ENCODE measurements around the gene LCP1. TPM values are rescaled to one million over a fixed set of nuclear protein-coding genes. Genes with fewer than 3 reads are reported as not detected.

LCP1 gene
- total RNA-seq, 1 donor from 2014 or later: 758 TPM

DNA sequence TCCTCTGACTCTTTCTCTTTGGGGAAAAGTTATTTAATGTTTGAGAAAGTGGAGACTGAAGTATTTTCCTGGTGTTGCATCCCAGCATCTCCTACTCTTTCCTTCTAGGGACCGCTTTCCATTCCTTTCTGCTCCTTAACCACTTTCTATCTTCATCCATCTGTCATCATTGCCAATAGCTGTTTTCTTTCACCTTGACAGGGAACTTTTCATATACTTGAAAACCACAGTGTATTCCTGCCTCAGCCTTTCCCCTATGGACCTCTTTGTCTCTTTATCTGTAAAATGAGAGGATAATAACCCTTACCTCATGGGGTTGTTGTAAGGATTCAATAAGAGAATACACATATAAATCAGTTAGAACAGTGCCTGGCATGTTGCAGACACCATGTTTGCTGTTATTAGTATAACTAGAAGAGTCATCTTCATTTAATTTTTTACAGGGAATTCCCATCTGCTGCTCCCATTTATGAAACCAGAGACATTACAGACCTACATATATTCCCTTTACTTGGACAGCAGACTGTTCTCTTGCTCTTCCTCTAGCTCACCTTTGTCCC, 31.8 kb downstream of the LCP1 start:
- Mint-ChIP-seq H3K36me3 (ENCODE audit: low read depth) (peaks cover 67% of the 10 kb centered on the region), H3K27ac (peak overlapping the region; percentile 83), H3K4me1 (ENCODE audit: low read depth) (peaks cover 46% of the 10 kb centered on the region), H3K4me3 (no peak overlapping the region), H3K27me3 (ENCODE audit: insufficient read depth) (no peaks in the 10 kb centered on the region), H3K9me3 (no peaks in the 10 kb centered on the region)
- intact Hi-C loops (cut with micrococcal nuclease): loop anchor here (1.0 kb wide), 1 partner anchor 9 kb away; no protein-coding TSS in a partner anchor
- DNase-seq (ENCODE audit: low spot score): no peak

DNA sequence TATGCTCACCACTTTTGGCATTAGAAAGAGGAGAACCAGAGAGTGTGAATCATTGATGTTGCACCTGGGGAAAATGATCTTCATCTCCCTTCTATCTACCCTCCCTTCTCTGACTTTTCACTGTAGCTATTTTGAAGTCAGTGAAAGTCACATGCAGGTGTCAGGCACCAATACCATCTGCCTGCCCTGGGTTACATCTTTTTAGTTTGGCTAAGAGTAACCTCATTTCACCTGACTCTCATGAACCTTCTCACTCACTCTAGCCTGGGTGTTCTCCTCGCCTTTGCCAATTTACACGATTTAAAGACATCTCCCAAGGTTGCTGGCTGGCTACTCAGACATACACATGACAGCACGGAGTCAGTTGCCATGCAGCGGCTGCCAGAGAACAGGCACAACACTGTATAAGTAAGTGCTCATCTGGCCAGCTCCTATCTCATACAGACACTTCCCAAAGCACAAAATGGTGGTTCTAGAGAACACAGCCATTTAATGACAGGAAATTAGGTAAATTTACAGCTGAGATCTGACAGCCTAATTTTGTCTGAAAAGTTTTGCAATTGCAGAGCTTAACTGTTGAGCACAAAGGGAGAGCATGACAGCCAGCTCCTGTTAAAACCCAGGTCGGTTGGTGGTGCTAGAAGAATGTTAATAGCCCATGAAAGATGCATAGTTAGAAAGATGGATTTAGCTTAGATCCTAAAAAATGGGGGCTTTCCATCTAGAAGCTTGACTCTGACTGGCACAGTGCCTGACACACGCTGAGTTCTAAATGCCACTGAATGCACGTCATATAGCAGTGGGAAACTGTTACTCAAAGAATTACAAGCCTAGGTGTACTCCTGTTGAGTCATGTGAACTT, 32.5 kb downstream of the LCP1 start:
- no peak for DNase-seq (ENCODE audit: low spot score)
- Mint-ChIP-seq H3K36me3 (ENCODE audit: low read depth) (peaks cover 69% of the 10 kb centered on the region), H3K27me3 (ENCODE audit: insufficient read depth) (no peaks in the 10 kb centered on the region), H3K4me3 (no peak overlapping the region), H3K4me1 (ENCODE audit: low read depth) (peaks cover 45% of the 10 kb centered on the region), H3K9me3 (no peaks in the 10 kb centered on the region), H3K27ac (peak overlapping the region; percentile 83)
- intact Hi-C loops (cut with micrococcal nuclease): loop anchor here (1.0 to 2.0 kb wide), 2 partner anchors 10 to 15 kb away; no protein-coding TSS in a partner anchor

- intact Hi-C loops (cut with micrococcal nuclease): no loop called here
- no peak overlapping the region for H3K4me3 Mint-ChIP-seq
- no peak for DNase-seq (ENCODE audit: low spot score)
- H3K36me3 Mint-ChIP-seq (ENCODE audit: low read depth): peaks cover 62% of the 10 kb centered on the region
- peaks cover 26% of the 10 kb centered on the region for H3K4me1 Mint-ChIP-seq (ENCODE audit: low read depth)
- no peak overlapping the region for H3K27ac Mint-ChIP-seq
- H3K9me3 Mint-ChIP-seq: no peaks in the 10 kb centered on the region
- no peaks in the 10 kb centered on the region for H3K27me3 Mint-ChIP-seq (ENCODE audit: insufficient read depth)
These were observed 35.1 kb downstream of the LCP1 start for GRCh38 chr13:46146898-46147297.

DNA sequence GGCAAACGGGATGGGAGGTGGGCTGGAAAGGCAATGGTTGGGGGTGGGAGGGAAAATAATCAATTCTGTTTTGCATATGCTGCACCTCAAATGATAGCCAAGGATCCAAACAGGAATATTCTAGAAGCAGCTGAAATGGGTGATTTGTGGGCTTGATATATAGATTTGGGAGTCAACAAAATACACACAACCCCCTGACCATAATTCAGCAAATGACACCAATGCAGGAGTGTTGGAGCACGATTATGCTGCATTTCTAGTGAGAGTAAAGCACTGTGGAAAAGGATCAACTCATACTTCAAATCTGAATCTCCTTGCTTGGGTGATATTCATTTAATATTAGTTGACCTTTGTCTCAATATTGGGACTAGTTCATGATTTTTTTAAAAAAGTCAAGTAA, 36.0 kb downstream of the LCP1 start:
- peaks cover 63% of the 10 kb centered on the region for H3K36me3 Mint-ChIP-seq (ENCODE audit: low read depth)
- peaks cover 25% of the 10 kb centered on the region for H3K4me1 Mint-ChIP-seq (ENCODE audit: low read depth)
- H3K4me3 Mint-ChIP-seq: no peak overlapping the region
- H3K9me3 Mint-ChIP-seq: no peaks in the 10 kb centered on the region
- no peaks in the 10 kb centered on the region for H3K27me3 Mint-ChIP-seq (ENCODE audit: insufficient read depth)
- intact Hi-C loops (cut with micrococcal nuclease): no loop called here
- H3K27ac Mint-ChIP-seq: no peak overlapping the region
- DNase-seq (ENCODE audit: low spot score): no peak

DNA sequence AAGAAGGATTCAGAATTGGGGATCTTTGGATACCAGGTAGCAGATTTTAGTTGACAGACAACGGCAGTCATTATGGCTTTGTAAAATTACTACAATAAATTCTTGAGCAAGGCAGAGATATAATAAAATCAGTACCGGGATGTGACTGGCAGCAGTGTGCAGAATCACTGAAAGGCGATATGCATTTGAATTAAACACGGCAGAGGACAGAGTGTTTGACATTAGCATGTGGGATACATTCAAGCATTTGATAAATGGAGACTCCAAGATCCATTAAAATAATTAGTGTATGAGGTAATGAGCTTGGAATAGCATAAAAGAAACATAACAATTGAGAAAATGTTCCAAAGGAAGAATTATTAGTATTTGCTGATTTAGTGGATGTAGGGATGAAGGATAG, 36.8 kb downstream of the LCP1 start:
- Mint-ChIP-seq H3K36me3 (ENCODE audit: low read depth) (peaks cover 63% of the 10 kb centered on the region), H3K4me3 (no peak overlapping the region), H3K9me3 (no peaks in the 10 kb centered on the region), H3K27ac (peak overlapping the region; percentile 49), H3K27me3 (ENCODE audit: insufficient read depth) (no peaks in the 10 kb centered on the region), H3K4me1 (ENCODE audit: low read depth) (peaks cover 22% of the 10 kb centered on the region)
- intact Hi-C loops (cut with micrococcal nuclease): no loop called here
- no peak for DNase-seq (ENCODE audit: low spot score)

DNA sequence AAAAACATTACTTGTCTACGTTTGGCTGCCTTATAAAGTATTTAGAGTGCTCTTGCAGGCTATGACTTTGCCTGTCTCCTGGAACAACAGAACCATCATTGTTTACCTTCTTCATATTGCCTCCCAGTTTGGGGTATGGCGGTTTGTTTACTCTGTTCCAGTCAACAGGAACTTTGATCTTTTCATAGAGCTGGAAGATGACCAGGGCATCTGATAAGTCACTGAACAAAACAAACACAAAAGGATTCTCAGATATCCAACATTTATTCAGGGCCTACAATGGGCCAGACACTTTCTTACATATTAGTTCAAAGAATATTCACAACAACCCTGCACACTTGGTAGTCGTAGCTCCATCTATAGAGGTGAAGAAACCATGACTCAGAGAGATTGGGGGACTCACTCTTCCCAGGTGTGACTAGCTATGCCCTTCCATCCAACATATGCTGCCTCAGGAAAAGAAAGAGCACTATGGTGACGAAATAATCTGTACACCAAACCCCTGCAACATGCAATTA, 38.7 kb downstream of the LCP1 start:
- no peak for DNase-seq (ENCODE audit: low spot score)
- intact Hi-C loops (cut with micrococcal nuclease): no loop called here
- H3K36me3 Mint-ChIP-seq (ENCODE audit: low read depth): peaks cover 63% of the 10 kb centered on the region
- no peaks in the 10 kb centered on the region for H3K27me3 Mint-ChIP-seq (ENCODE audit: insufficient read depth)
- H3K27ac Mint-ChIP-seq: no peak overlapping the region
- no peak overlapping the region for H3K4me3 Mint-ChIP-seq
- H3K9me3 Mint-ChIP-seq: no peaks in the 10 kb centered on the region
- H3K4me1 Mint-ChIP-seq (ENCODE audit: low read depth): peaks cover 12% of the 10 kb centered on the region

DNA sequence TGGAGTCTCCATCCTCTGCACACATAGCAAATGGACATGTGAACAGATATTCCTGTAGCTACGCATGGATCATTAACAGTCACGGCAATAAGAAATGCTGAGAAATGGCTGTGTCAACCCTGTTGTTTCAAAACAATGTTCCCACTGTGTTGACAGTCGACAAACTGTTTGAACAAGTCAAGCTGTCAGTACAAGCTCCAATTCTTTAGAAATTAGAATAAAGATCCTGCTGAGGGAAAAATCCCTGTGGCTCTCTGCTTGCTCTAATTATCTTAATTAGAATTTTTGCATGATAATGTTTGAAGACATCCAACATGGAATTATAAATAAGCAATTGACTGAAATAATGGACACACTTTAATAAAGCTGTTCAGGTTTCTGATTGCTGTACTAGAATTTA, 39.2 kb downstream of the LCP1 start:
- intact Hi-C loops (cut with micrococcal nuclease): no loop called here
- no peak overlapping the region for H3K27ac Mint-ChIP-seq
- H3K4me1 Mint-ChIP-seq (ENCODE audit: low read depth): peaks cover 15% of the 10 kb centered on the region
- DNase-seq (ENCODE audit: low spot score): no peak
- H3K9me3 Mint-ChIP-seq: no peaks in the 10 kb centered on the region
- peaks cover 67% of the 10 kb centered on the region for H3K36me3 Mint-ChIP-seq (ENCODE audit: low read depth)
- no peak overlapping the region for H3K4me3 Mint-ChIP-seq
- no peaks in the 10 kb centered on the region for H3K27me3 Mint-ChIP-seq (ENCODE audit: insufficient read depth)

GRCh38 chr13:46140044-46140443, 41.9 kb downstream of the LCP1 start:
- Mint-ChIP-seq H3K9me3 (no peaks in the 10 kb centered on the region), H3K4me3 (no peak overlapping the region), H3K27me3 (ENCODE audit: insufficient read depth) (no peaks in the 10 kb centered on the region), H3K27ac (peak overlapping the region; percentile 35), H3K4me1 (ENCODE audit: low read depth) (peaks cover 23% of the 10 kb centered on the region), H3K36me3 (ENCODE audit: low read depth) (peaks cover 71% of the 10 kb centered on the region)
- DNase-seq (ENCODE audit: low spot score): no peak
- intact Hi-C loops (cut with micrococcal nuclease): loop anchor here (2.0 kb wide), 1 partner anchor 19 kb away; no protein-coding TSS in a partner anchor

DNA sequence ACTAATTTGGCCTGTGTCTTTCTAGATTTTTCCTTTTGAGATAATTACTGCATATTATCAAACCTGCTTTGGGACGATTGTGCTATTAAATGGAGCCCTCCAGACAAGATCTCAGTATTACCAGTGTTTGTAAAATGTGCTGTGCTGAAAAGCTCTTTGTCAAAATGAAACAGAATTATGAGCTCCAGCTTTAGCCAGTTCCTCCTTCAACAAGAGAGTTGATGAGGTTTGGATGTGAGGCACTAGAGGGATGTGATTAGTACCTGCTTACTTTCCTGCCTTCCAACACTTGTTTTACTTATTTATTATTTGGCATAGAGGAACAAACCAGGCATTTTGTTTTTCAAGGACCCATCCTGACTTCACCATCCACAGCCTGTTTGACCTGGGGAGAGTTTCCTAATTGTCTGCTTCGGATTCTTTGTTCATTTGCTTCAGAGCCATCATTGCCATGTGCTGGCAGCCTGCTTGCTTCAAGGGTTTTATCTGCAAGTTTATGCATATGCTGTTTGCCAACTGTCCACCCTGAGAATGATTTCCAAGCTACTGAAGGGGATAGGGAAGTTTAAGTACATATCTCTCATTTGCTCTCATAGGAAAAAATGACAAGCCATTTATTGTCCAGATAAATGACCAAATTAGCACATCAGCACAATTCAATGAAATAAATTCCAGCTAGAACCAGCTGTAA, 44.2 kb downstream of the LCP1 start:
- H3K27me3 Mint-ChIP-seq (ENCODE audit: insufficient read depth): no peaks in the 10 kb centered on the region
- no peak overlapping the region for H3K4me3 Mint-ChIP-seq
- H3K9me3 Mint-ChIP-seq: no peaks in the 10 kb centered on the region
- peak overlapping the region; percentile 34 for H3K27ac Mint-ChIP-seq
- H3K4me1 Mint-ChIP-seq (ENCODE audit: low read depth): peaks cover 19% of the 10 kb centered on the region
- no peak for DNase-seq (ENCODE audit: low spot score)
- peaks cover 73% of the 10 kb centered on the region for H3K36me3 Mint-ChIP-seq (ENCODE audit: low read depth)
- intact Hi-C loops (cut with micrococcal nuclease): no loop called here

DNA sequence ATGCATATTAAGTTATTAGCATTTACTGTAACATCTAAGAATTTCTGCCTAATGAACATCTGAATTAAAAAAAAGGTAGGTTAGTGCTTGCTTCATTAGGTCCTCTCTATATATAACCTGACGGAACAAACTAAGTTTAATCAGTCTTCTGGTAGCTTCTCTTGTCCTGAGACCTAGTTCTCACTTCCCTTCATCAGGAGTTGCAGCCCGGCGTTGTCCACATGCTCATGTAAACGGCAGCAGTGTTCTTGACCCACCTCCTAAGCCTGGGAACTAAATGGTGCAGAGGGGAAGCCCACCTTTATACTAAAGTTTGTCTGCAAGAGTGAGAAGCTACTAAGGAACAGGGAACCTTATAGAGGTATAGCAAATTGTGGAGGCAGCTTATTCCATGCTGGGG, 45.3 kb downstream of the LCP1 start:
- H3K36me3 Mint-ChIP-seq (ENCODE audit: low read depth): peaks cover 73% of the 10 kb centered on the region
- no peak overlapping the region for H3K27ac Mint-ChIP-seq
- H3K9me3 Mint-ChIP-seq: no peaks in the 10 kb centered on the region
- no peak for DNase-seq (ENCODE audit: low spot score)
- H3K27me3 Mint-ChIP-seq (ENCODE audit: insufficient read depth): no peaks in the 10 kb centered on the region
- no peak overlapping the region for H3K4me3 Mint-ChIP-seq
- intact Hi-C loops (cut with micrococcal nuclease): no loop called here
- peaks cover 29% of the 10 kb centered on the region for H3K4me1 Mint-ChIP-seq (ENCODE audit: low read depth)

DNA sequence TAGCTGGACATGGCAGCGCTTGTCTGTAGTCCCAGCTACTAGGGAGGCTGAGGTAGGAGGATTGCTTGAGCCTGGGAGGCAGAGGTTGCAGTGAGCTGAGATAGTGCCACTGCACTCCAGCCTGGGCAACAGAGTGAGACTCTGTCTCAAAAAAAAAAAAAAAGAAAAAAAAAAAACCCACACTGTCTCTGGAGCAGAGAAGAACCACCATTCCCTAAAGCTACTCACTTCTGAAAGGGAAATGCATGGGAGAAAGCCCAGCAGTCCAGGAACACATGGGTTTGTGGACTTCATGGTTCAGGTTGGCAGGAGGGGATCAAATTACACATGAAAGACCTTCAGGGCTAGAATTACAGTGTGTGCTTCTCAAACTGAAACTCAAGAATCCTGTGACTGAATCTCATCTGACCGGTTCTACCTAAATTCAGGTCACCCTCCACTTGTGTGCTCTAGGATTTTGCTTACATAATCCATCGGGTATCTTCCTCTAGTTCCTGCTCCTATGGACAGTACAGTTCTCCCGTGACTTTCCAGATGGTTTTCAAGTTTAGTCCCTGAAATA, 46.9 kb downstream of the LCP1 start:
- H3K4me3 Mint-ChIP-seq: no peak overlapping the region

DNA sequence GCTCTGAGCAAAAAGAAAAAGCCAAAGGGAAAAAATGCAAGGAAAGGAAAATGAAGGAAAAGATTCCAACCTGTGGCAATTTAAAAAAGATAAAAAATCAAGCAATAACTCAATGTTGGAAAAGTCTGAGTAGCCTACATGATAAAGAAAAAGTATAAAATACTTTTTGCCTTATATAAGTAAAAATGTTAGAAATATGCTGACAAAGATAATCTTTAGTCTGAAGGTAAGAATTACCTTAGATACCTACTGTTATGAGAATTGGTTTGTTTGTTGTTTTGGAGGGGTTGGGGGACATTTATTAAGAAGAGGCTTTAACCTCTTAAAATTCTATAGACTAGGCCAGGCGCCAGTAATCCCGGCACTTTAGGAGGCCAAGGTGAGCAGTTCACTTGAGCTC, 47.5 kb downstream of the LCP1 start:
- H3K27me3 Mint-ChIP-seq (ENCODE audit: insufficient read depth): no peaks in the 10 kb centered on the region
- peaks cover 74% of the 10 kb centered on the region for H3K36me3 Mint-ChIP-seq (ENCODE audit: low read depth)
- intact Hi-C loops (cut with micrococcal nuclease): loop anchor here (2.0 kb wide), 1 partner anchor 14 kb away; no protein-coding TSS in a partner anchor
- DNase-seq (ENCODE audit: low spot score): no peak
- no peak overlapping the region for H3K4me3 Mint-ChIP-seq
- no peaks in the 10 kb centered on the region for H3K9me3 Mint-ChIP-seq
- H3K4me1 Mint-ChIP-seq (ENCODE audit: low read depth): peaks cover 23% of the 10 kb centered on the region
- H3K27ac Mint-ChIP-seq: peak overlapping the region; percentile 55

More for the DNA sequence above, 46.9 kb downstream of the LCP1 start:
- H3K27ac Mint-ChIP-seq: peak overlapping the region; percentile 73
- H3K36me3 Mint-ChIP-seq (ENCODE audit: low read depth): peaks cover 74% of the 10 kb centered on the region
- H3K27me3 Mint-ChIP-seq (ENCODE audit: insufficient read depth): no peaks in the 10 kb centered on the region
- peaks cover 23% of the 10 kb centered on the region for H3K4me1 Mint-ChIP-seq (ENCODE audit: low read depth)
- intact Hi-C loops (cut with micrococcal nuclease): loop anchor here (2.0 kb wide), 1 partner anchor 14 kb away; no protein-coding TSS in a partner anchor
- no peak for DNase-seq (ENCODE audit: low spot score)
- no peaks in the 10 kb centered on the region for H3K9me3 Mint-ChIP-seq

Data from activated T-helper 1 cell treated with anti-CD3 and anti-CD28 coated beads, Interleukin-12 subunit alpha, Interleukin-12 subunit beta, Interleukin-2, Interleukin-4 antibody, amounts not matched to agents 30 ng/mL and 10 ng/mL and 1 ng/mL, durations not matched to agents 14 hours and 24 hours and 36 hours (primary cell).